Panc1 (cell line): ENCODE data around the gene NDUFA1.
"Not testable (repeated sequence)": the region's sequence is repeated elsewhere in the genome, so short reads cannot be mapped to it uniquely, and the experiment has no call there.

Experiments used
- CTCF ChIP-seq: fragments of 450-650 bp; IDR thresholded peaks from 2 replicates; pipeline ENCODE4 v1.5.1; 2017; ENCODE audit warnings: mild to moderate bottlenecking
- POLR2AphosphoS5 ChIP-seq: IDR thresholded peaks from 2 replicates; pipeline ENCODE4 v1.6.1; 2012; ENCODE audit warnings: mild to moderate bottlenecking, low read depth, low read length, moderate library complexity

GRCh38 chrX:119891961-119892692, 20.5 kb downstream of the NDUFA1 start:
- not testable (repeated sequence) for TF ChIP-seq CTCF, POLR2AphosphoS5
